ENCODE data around the gene DDI1.
"Not testable (repeated sequence)": the region's sequence is repeated elsewhere in the genome, so short reads cannot be mapped to it uniquely, and the experiment has no call there.

DDI1 gene

GRCh38 chr11:104041792-104042191 is 5.4 kb downstream of the DDI1 start:
- DNase-seq (ENCODE audit: low spot score): no peak

- no peak for DNase-seq (ENCODE audit: low spot score)
Measured at GRCh38 chr11:104043142-104043541, 6.7 kb downstream of the DDI1 start.

- no peak for DNase-seq (ENCODE audit: low spot score)
Measured at GRCh38 chr11:104043678-104044239, 7.3 kb downstream of the DDI1 start.

- no peak for DNase-seq (ENCODE audit: low spot score)
Measured at GRCh38 chr11:104046331-104046730, 9.9 kb downstream of the DDI1 start.

GRCh38 chr11:104046858-104047257 is 10.4 kb downstream of the DDI1 start:
- not testable (repeated sequence) for DNase-seq (ENCODE audit: low spot score)

- DNase-seq (ENCODE audit: low spot score): no peak
Measured at GRCh38 chr11:104049116-104049515, 12.7 kb downstream of the DDI1 start.

GRCh38 chr11:104051778-104052177 is 15.3 kb downstream of the DDI1 start:
- no peak for DNase-seq (ENCODE audit: low spot score)

- DNase-seq (ENCODE audit: low spot score): no peak
Measured at GRCh38 chr11:104053743-104054478, 17.5 kb downstream of the DDI1 start.

- DNase-seq (ENCODE audit: low spot score): no peak
Measured at GRCh38 chr11:104054911-104055529, 18.6 kb downstream of the DDI1 start.

GRCh38 chr11:104055596-104055995 is 19.2 kb downstream of the DDI1 start:
- no peak for DNase-seq (ENCODE audit: low spot score)

GRCh38 chr11:104057908-104058307 is 21.5 kb downstream of the DDI1 start:
- no peak for DNase-seq (ENCODE audit: low spot score)

GRCh38 chr11:104058680-104059079 is 22.2 kb downstream of the DDI1 start:
- DNase-seq (ENCODE audit: low spot score): no peak

- peak; percentile 2 for DNase-seq (ENCODE audit: low spot score)
Measured at GRCh38 chr11:104060004-104060794, 23.8 kb downstream of the DDI1 start.

GRCh38 chr11:104060820-104061219 is 24.4 kb downstream of the DDI1 start:
- DNase-seq (ENCODE audit: low spot score): peak; percentile 10

GRCh38 chr11:104061853-104062521 is 25.5 kb downstream of the DDI1 start:
- no peak for DNase-seq (ENCODE audit: low spot score)

GRCh38 chr11:104064034-104064630 is 27.7 kb downstream of the DDI1 start:
- no peak for DNase-seq (ENCODE audit: low spot score)

- DNase-seq (ENCODE audit: low spot score): no peak
Measured at GRCh38 chr11:104067534-104067933, 31.1 kb downstream of the DDI1 start.

GRCh38 chr11:104073950-104074705 is 37.7 kb downstream of the DDI1 start:
- DNase-seq (ENCODE audit: low spot score): peak; percentile 86

GRCh38 chr11:104075091-104075490 is 38.7 kb downstream of the DDI1 start:
- DNase-seq (ENCODE audit: low spot score): no peak

- no peak for DNase-seq (ENCODE audit: low spot score)
Measured at GRCh38 chr11:104075706-104076105, 39.3 kb downstream of the DDI1 start.

GRCh38 chr11:104076455-104076854 is 40.0 kb downstream of the DDI1 start:
- no peak for DNase-seq (ENCODE audit: low spot score)

All from NAMALWA (cell line).